GM21576 (cell line): ENCODE data around the gene MYO18A.

Source experiments
- ATAC-seq: cut with Tn5 transposase; IDR thresholded peaks from one replicate; pipeline ENCODE4 v1.9.1; 2021; ENCODE audit warnings: mild to moderate bottlenecking, moderate library complexity; ENCODE audit not compliant: unreplicated experiment

The MYO18A gene

DNA sequence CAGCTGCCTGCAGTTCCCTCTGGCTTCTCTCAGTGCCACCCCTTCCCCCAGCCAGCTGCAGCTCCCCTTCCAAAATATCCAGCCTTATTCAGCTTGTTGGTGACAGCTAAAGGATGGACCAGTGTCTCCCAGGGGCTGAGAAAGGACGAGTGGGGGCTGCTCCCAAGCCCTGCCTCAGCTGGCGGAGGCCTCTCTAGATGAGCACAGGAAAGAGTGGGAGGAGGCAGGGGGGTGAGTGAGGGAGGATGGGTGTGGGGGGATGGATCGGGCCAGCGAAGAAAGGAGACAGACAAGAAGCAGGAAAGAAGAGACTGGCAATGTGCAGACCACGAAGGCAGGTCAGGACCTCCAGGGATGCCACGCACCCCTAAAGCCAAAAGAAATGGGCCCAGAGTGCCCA is 119.7 kb downstream of the MYO18A start:
- no peak for ATAC-seq

DNA sequence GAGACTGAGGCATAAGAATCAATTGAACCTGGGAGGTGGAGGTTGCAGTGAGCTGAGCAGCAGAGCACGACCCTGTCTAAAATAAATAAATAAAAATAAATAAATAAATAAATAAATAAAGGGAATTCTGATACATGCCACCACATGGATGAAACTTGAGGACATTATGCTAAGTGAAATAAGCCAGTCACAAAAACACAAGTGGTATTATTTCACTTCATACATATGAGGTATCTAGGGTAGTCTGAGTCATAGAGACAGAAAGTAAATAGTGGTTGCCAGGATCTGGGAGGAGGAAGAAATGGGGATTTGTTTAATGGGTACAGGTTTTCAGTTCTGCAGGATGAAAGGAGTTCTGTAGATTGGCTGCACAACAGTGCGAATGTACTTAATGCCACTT is 120.9 kb downstream of the MYO18A start:
- no peak for ATAC-seq

DNA sequence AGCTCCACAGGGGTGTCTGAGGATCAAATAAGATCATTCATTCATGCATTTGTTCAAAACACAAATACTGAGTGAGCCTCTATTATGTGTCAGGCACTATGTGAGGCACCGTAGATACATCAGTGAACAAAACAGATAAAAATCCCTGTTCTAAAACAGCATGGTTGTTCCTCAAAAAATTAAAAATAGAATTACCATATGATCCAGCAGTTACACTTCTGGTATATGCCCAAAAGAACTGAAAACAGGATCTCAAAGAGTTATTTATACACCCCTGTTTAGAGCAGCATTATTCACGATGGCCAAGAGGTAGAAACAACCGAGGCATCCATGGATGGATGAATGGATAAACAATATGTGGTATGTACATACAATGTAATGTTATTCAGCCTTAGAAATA is 121.8 kb downstream of the MYO18A start:
- ATAC-seq, result no peak

DNA sequence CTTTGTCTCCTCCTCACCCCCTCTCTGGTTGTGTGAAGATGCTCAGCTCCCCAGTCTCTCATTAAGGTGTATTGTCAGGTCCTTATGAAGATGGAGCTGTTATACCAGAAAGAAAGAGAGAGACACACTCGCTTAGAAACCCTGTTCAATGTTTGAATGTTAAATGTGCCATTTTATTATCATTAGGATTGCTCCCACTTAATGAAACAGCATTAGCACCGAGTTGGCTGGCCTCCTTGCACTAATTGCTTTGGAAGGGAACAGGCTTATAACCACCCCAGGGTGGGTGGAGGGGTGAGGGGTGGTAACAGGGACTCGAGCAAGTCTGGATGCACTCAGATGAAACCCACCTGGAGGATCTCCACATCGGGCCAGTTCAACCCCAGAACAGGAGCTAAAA is 122.8 kb downstream of the MYO18A start:
- no peak for ATAC-seq

DNA sequence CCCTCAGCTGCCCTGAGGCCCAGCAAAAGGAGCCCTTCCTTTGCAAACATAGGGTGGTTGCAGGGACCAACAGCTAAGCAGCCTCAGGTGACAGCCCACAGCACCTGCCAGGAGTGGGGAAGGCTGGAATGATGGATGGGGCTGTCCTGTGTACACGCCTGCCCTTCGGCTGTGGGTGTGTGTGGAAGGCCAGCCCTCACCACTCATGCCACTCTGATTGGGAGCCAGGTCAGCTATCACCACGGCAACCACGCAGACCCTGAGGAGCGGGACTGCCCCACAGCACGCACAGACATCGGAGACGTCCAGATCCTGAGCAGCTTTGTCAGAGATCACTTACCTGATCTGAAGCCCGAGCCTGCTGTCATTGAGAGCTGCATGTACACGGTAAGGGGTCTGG is 125.4 kb downstream of the MYO18A start:
- no peak for ATAC-seq

DNA sequence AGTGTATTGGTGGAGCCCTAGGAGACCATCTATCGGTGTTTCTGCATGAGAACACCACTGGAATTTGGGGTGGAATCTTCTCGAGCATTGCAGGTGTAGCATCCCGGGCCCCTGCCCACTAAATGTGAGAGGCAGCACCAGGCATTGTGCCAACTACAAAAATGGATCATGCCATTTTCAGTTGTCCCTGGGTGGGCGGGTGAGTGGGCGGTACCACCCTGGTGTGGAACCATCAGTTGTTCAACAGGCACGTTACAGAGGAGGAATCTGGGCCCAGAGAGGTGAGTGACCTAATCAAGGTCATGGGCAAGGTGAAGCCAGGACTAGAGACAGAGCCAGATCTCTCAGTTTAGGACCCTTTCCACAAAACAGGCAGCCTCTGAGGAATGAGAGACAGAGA is 128.5 kb downstream of the MYO18A start:
- ATAC-seq, result no peak

DNA sequence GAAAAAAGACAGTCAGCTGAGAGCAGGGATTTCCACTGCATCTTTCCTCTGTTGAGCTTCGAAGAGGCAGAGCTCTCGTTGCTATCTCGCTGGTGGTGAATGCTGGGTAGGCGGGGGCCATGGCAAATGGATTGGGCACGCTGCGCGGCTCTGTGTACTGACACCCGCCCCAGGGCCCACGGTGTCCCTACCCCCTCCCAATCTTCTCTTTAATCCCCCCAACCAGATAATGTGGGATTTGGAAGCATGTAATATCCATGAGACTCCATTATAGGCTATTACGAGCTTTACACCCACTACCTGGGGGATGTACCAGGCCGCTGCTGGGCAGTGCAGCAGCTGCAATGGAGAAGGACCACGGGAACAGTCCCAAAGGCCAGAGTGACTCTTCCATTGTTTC is 129.0 kb downstream of the MYO18A start:
- ATAC-seq, result no peak

DNA sequence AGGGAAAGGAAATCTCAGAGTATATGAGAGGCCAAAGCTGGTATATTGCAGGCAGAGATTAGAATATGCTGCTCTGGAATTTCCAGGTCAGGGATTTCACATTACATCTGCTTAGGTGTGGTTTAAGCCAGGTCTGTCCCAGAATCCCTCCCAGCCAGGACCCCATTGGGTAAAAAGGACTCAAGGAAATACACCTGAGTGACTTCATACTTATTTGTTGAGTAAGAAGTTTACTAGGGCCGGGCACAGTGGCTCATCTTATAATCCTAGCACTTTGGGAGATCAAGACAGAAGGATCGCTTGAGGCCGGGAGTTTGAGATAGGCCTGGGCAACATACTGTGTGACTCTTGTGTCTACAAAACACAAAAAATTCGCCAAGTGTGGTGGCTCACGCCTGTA is 130.0 kb downstream of the MYO18A start:
- no peak for ATAC-seq

DNA sequence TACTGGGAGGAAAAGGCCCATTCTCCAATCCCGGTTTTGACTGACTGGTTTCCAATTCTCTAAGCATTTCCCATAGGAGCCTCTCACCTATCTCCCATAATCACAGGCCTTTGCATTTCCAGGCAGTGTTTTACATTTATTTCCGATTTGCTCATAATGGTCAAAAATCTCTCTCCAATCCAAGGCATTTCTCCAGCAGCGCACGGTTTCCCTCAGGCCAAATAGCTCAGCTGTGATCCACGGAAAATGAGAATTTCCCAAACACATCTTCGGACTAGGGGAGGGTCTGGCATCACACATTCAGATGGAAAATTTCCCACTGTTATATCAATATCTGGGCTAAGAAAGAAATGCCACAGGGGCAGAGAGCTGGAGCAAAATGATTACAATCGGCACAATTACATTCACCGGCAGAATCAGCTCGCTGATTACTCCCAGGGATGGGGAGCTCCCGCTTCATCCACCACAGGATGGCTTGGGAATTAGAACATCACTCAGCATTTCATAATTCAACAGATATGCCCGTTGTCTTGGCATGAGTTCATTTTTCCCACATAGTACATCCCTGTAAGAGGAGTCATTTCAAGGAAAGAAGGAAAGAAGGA is 130.6 kb downstream of the MYO18A start:
- ATAC-seq, result no peak

DNA sequence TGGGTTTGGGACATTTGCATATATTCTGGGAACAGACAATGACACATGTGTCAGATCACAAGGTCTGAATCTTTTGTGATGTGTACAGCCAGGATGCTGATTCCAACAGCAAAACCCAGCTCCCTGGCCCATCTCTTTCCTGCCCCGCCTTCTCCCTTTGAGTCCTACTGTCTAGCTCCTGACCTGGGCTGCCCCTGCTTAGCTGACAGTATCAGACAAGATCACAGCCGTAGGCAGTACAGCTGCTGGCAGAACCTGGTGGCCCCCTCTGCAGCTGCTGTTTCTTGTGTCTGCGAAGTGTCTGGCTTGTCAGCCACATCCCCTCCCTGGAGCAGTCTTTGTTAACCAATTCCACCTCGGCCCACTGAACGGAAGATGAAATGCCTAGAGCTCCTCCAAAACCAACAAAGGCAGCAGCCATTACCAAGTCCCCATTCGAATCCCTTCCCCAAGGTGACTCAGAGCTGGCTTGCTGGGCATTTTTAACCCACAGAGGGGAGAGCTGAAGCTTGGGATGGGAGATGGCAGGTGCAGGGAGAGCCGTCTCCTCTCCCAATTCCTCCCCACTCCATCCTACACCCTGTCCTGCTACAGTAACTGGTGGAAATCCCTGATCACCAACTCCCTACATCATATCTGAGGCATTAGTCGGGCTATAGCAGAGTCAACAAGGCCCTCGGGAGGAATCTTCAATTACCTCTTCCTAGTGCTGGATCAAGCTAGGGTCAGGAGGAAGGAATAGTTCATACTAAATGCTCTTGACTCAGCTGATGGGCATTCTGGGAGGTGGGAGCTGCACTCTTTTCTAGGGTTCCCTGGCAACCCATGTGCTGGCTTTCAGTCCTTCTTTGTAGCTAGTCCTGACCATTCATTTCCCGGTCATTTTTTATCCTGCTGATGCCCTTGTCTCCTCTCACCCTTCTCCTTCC is 131.5 kb downstream of the MYO18A start:
- no peak for ATAC-seq

DNA sequence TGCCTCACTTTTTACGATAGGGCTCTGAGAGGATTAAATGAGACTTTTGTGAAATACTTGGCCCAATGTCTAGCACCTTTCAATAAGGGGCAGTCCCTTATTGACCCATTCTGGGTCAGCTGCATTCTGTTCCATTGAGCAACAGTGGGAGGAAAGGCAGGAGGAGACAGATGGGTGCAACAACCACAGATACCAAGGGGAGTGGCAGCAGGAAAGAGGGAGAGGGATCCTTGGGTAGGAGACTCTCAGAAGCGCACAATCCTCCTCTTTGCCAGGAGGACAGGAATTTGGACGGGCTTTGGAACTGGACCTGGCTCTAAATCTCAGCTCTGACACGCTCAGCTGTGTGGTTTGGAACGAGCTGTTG is 133.7 kb downstream of the MYO18A start:
- ATAC-seq, result no peak

DNA sequence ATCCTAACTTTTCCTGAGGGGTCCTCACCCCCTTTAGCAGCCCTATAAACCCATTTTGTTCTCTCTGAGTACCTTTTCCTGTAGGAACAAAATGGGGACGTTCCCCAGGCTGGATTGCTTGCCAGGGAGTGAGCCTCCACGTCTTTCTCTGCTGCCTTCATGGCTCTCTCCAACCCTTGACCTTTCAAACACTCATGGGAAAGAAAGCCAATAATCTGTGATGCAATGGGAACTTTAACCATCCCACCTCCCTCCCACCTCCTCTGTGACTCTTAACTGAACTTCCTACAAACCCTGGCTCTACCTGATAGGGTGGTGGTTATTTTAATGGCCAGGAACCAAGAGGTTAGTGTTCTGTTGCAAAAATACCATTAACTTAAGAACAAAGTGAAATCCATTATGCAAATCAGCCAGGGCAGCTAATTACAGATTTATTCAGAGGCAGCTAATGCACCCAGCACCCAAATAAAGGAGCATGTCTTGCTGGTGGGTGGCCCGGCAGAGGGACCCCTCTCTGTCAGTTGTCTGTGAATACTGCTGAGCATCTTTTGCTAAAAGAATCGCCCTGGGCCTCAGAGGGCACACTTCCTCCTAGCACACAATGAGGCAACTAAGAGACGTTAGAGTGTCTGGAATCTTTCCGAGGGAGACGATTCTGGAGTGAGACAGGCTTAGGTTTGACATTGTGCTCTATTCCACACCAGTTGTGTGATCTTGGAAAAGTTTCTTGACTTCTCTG is 134.3 kb downstream of the MYO18A start:
- no peak for ATAC-seq

DNA sequence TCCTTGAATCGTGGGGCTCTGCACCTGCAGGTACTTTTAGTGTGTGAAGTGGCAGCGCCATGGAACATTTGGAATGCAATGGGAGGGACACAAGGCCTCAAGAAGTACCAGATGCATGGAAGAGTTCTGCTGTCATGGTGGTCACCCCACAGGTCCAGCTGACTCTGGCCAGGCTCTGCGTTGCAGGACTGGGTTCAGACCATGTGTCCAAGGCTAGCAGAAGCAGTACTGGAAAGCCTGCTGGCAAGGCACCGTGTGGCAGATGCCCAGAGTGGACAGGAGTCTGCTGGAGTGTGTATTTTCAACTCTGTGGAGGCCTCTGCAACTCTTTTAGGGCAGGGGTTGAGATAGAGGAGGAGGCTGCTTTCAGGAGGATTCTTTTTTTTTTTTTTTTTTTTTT is 135.2 kb downstream of the MYO18A start:
- no peak for ATAC-seq

DNA sequence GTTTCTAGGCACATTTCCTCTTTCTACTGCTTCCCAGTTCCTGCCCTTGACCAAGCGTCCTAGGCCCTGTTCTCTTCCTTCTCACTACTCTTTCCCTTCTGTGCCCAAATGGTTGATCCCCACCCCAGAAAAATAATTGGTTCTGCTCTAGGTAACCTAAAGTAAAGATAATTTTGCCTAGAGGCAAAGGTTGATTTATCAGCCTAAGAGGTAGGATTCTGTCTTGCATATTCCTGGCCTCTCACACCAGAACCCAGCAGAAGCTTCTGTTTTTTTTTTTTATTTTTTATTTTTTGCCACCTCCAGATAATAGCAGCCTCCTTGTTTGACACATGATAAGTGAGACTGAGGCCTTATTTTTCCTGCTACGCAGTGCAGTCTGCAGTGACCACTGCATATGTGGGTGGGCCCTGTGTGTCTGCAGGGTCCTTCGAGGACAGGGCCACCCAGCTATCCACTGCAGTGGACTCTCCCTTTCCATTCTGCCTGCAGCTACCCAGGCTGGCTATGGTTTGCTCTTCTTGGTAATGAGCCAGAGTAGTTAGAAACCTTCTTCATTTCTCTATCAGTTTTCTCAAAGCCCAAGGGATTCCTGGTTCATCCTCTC is 136.6 kb downstream of the MYO18A start:
- no peak for ATAC-seq

DNA sequence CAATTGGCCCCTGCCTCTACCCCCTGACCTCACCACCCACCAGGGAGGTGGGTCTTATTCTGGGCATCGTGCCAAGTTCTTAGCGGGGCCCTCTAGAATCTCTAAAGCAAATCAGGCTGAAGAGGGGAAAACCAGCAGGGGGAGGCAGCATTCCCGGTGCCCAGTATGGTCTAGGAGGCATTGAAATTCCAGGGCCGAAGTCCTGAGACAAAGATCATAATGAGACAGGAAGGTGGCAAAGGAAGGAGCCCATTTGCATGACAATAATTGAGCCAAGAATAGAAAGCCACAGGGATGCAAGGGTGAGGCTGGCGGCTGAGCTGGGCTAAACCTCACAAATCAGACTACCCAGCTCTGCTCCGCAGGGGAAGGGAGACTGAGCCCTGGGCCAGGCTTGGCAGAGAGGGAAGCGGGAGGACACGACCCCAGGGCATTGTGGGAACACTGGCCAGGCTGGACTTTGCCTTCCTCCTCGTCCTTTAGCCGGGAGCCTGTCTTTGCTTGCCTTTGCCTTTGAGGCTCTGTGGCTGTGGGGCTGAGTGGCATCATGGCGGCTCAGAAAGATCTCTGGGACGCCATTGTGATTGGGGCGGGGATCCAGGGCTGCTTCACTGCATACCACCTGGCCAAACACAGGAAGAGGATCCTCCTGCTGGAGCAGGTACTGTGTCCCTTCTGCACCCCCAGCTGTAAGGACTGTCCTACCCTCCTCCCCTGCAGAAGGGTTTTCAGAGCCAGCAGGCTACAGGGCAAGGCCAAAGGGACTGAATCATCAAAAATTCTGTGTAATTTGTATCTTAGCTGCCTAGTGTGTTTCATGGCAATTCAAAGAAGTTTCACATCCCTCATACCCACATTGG is 137.3 kb downstream of the MYO18A start, which contains the start of gene PIPOX:
PIPOX (plus strand) TSS at position 463 of the 860 bp plus-strand sequence; CDS start at position 548, 85 bp downstream.
- no peak for ATAC-seq

DNA sequence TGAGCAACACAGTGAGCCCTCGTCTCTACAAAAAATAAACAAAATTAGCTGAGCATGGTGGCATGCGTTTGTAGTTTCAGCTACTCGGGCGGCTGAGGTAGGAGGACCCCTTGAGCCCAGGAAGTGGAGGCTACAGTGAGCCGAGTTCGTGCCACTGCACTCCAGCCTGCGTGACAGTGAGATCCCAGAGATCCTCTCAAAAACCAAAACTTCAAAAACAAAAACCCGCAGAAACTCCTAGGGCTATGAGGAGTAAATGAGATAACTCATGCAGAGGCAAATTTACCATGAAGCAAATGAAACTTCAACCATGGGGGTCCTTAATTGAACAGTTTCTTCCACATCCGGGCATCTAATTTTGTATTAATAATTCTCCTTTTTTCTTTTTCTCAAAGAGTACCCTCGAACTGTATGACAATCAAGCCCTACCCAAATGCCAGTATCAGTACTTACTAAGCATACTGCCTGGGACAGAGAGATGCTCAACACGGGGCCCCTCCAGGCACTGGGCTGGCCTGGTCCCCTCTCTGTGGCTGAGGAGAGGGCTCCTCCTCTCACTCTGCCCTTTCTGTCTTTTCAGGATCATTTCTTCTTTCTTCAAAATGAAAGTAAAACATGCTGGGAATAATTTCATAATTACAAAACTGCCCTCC is 138.0 kb downstream of the MYO18A start:
- no peak for ATAC-seq

DNA sequence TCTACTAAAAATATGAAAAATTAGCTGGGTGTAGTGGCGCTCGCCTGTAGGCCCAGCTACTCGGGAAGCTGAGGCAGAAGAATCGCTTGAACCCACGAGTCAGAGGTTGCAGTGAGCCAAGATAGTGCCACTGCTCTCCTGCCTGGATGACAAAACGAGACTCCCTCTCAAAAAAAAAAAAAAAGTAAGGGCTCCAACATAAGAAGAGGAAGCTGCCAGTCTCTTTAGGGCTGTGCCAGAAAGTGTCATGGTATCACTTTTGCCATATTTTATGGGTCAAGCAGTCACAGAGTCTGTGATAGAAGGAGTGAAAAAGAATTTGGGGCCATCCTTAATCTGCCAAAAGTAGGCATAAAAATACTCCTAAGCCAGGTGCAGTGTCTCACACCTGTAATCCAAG is 138.6 kb downstream of the MYO18A start:
- no peak for ATAC-seq

DNA sequence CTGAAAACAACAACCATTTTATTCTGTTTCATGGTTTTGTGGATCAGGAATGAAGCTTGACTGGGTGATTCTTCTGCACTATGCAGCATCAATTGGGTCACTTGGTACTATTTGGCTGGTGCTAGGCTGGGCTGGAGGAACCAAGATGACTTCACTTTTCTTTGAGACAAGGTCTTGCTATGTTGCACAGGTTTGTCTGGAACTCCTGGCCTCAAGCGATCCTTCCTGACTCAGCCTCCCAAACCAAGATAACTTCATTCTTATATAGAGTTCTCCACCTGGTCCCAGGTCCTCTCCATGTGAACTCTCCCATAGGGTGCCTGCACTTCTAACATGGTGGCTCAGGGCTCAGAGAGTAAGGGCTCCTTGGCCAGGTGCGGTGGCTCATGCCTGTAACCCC is 139.1 kb downstream of the MYO18A start:
- ATAC-seq, result no peak

DNA sequence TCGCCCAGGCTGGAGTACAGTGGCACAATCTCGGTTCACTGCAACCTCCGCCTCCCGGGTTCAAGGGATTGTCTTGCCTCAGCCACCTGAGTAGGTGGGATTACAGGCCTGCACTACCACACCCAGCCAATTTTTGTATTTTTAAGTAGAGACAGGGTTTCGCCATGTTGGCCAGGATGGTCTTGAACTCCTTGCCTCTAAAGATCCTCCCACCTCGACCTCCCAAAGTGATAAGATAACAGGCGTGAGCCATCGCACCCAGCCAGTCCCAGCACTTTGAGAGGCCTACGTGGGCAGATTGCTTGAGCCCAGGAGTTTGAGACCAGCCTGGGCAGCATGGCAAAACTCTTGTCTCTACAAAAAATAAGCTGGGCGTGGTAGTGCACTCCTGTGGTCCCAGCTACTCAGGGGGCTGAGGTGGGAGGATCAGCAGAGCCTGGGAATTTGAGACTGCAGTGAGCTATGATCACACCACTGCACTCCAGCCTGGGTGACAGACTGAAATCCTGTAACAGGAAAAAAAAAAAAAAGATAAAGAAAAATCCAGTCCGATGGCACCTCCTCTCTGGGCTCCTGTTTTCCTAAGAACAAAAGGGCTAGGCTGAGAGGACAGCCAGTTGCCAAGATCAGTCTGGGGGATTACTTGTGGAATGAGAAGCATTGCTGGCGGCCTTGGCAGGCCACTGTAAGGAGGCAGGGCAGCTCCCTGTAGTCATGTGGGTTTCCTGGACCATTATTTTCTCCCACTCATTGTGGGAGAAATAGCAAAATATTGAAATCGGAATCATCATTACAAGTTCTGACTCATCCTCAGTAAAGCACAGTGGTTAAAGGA is 140.2 kb downstream of the MYO18A start:
- no peak for ATAC-seq
